ENCODE data around the gene CDC42. TPM values are rescaled to one million over a fixed set of nuclear protein-coding genes. Genes with fewer than 3 reads are reported as not detected.

Gene CDC42
- total RNA-seq, 1 experiment from 2014 or later = 198 TPM

DNA sequence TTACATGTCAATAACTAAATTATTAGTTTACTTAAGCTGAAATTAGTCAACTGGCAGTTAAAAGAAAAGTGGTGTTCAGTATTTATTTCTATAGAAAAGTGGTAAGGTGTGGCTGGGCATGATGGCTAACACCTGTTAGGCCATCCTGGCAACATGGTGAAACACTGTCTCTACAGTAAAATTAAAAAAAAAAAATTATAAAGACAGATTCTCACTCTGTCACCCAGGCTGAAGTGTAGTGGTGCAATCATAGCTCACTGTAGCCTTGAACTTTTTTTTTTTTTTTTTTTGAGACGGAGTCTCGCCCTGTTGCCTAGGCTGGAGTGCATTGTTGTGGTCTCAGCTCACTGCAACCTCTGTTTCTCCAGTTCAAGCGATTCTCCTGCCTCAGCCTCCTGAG is 57.5 kb downstream of the CDC42 start:
- Histone ChIP-seq H3K27me3 (replicated peaks; ENCODE audit: insufficient read depth, low read depth, low read length, poor library complexity) (no peaks in the 10 kb centered on the region), H3K27ac (ENCODE audit: low read depth, low read length, poor library complexity, severe bottlenecking) (no peak overlapping the region), H3K9me3 (ENCODE audit: low read depth, low read length, poor library complexity, severe bottlenecking) (no peaks in the 10 kb centered on the region), H3K4me3 (ENCODE audit: low read depth, low read length, poor library complexity, severe bottlenecking) (no peak overlapping the region), H3K4me1 (ENCODE audit: insufficient read depth, low read length, poor library complexity, severe bottlenecking) (peaks cover 10% of the 10 kb centered on the region), H3K36me3 (ENCODE audit: insufficient read depth, low read length, poor library complexity, severe bottlenecking) (no peaks in the 10 kb centered on the region)
- no peak for DNase-seq (ENCODE audit: low spot score)
- ChIA-PET POLR2A (ENCODE audit: low non-redundant PET) (no interaction called here), CTCF (no interaction called here)
- TF ChIP-seq, protein P1, sequence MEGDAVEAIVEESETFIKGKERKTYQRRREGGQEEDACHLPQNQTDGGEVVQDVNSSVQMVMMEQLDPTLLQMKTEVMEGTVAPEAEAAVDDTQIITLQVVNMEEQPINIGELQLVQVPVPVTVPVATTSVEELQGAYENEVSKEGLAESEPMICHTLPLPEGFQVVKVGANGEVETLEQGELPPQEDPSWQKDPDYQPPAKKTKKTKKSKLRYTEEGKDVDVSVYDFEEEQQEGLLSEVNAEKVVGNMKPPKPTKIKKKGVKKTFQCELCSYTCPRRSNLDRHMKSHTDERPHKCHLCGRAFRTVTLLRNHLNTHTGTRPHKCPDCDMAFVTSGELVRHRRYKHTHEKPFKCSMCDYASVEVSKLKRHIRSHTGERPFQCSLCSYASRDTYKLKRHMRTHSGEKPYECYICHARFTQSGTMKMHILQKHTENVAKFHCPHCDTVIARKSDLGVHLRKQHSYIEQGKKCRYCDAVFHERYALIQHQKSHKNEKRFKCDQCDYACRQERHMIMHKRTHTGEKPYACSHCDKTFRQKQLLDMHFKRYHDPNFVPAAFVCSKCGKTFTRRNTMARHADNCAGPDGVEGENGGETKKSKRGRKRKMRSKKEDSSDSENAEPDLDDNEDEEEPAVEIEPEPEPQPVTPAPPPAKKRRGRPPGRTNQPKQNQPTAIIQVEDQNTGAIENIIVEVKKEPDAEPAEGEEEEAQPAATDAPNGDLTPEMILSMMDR (conservative IDR thresholded peaks at IDR 0.05; ENCODE audit: low read depth, low read length) = no peak
- no peak for TF ChIP-seq EZH2 (IDR thresholded peaks at IDR 0.05; ENCODE audit: borderline replicate concordance, low read depth, low read length, poor library complexity, severe bottlenecking)
- intact Hi-C loops (cut with micrococcal nuclease; ENCODE audit: unreplicated experiment) = loop anchor here (10.0 kb wide), 1 partner anchor 535 kb away; the partner anchor contains the start of gene C1QC
- no TSS peak for BruUV-seq (replicated peaks)

GRCh38 chr1:22111115-22111514 is 58.6 kb downstream of the CDC42 start:
- intact Hi-C loops (cut with micrococcal nuclease; ENCODE audit: unreplicated experiment) = loop anchor here (10.0 kb wide), 1 partner anchor 534 kb away; the partner anchor contains the start of gene C1QC

DNA sequence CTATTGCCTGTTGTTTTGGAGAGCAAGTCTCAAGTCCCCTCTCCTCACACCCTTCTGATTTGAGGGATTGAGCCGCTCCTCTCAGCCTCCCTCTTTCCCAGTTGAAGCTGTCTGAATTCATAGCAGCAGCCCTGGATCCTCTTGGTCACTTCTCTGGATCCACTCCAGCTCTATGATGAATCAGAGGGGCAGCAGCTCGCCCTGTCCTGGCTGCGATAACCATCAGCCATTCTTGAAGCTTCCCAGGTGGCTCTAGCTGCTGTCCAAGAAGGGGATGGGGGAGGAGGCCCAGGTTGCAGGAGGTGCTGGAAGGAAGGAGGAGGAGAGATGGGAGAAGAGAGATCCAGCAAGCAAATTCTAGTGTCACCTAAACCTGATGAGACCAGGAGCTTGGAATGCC is 59.1 kb downstream of the CDC42 start:
- Histone ChIP-seq H3K27me3 (replicated peaks; ENCODE audit: insufficient read depth, low read depth, low read length, poor library complexity) (no peaks in the 10 kb centered on the region), H3K4me1 (ENCODE audit: insufficient read depth, low read length, poor library complexity, severe bottlenecking) (peaks cover 10% of the 10 kb centered on the region), H3K9me3 (ENCODE audit: low read depth, low read length, poor library complexity, severe bottlenecking) (no peaks in the 10 kb centered on the region), H3K36me3 (ENCODE audit: insufficient read depth, low read length, poor library complexity, severe bottlenecking) (no peaks in the 10 kb centered on the region), H3K27ac (ENCODE audit: low read depth, low read length, poor library complexity, severe bottlenecking) (no peak overlapping the region), H3K4me3 (ENCODE audit: low read depth, low read length, poor library complexity, severe bottlenecking) (no peak overlapping the region)
- no peak for DNase-seq (ENCODE audit: low spot score)
- intact Hi-C loops (cut with micrococcal nuclease; ENCODE audit: unreplicated experiment) = loop anchor here (10.0 kb wide), 1 partner anchor 533 kb away; the partner anchor contains the start of gene C1QC
- CTCF ChIA-PET = no interaction called here
- BruUV-seq (replicated peaks) = no TSS peak
- POLR2A ChIA-PET (ENCODE audit: low non-redundant PET) = no interaction called here
- no peak for TF ChIP-seq EZH2 (IDR thresholded peaks at IDR 0.05; ENCODE audit: borderline replicate concordance, low read depth, low read length, poor library complexity, severe bottlenecking)
- TF ChIP-seq, protein P1 (conservative IDR thresholded peaks at IDR 0.05; ENCODE audit: low read depth, low read length) = no peak

More at GRCh38 chr1:22111115-22111514, 58.6 kb downstream of the CDC42 start:
- no peaks in the 10 kb centered on the region for H3K27me3 ChIP-seq (replicated peaks; ENCODE audit: insufficient read depth, low read depth, low read length, poor library complexity)
- H3K9me3 ChIP-seq (ENCODE audit: low read depth, low read length, poor library complexity, severe bottlenecking) = no peaks in the 10 kb centered on the region
- ChIA-PET POLR2A (ENCODE audit: low non-redundant PET) (no interaction called here), CTCF (no interaction called here)
- DNase-seq (ENCODE audit: low spot score) = no peak
- H3K36me3 ChIP-seq (ENCODE audit: insufficient read depth, low read length, poor library complexity, severe bottlenecking) = no peaks in the 10 kb centered on the region
- H3K4me1 ChIP-seq (ENCODE audit: insufficient read depth, low read length, poor library complexity, severe bottlenecking) = peaks cover 10% of the 10 kb centered on the region
- H3K27ac ChIP-seq (ENCODE audit: low read depth, low read length, poor library complexity, severe bottlenecking) = no peak overlapping the region
- H3K4me3 ChIP-seq (ENCODE audit: low read depth, low read length, poor library complexity, severe bottlenecking) = no peak overlapping the region
- BruUV-seq (replicated peaks) = no TSS peak
- TF ChIP-seq, protein P1 (conservative IDR thresholded peaks at IDR 0.05; ENCODE audit: low read depth, low read length) = no peak
- no peak for TF ChIP-seq EZH2 (IDR thresholded peaks at IDR 0.05; ENCODE audit: borderline replicate concordance, low read depth, low read length, poor library complexity, severe bottlenecking)
